Thyroid gland (tissue), 4 donors: ENCODE data around the gene AHSG. TPM values are rescaled to one million over a fixed set of nuclear protein-coding genes. Genes with fewer than 3 reads are reported as not detected.

Experiments
- DNase-seq, 2 donors: peaks; one replicate each; pipeline ENCODE4 v3.0.0-alpha.2; 2019
- H3K27ac ChIP-seq, 3 donors: fragments of 200-600 bp; sonication (generic); 1 replicate in 2 of 3; 2 replicates in 1 of 3; pipeline ENCODE4 v1.5.1; 2016 to 2019; ENCODE audit warnings: mild to moderate bottlenecking in 1 of 3, moderate library complexity in 1 of 3
- H3K27me3 ChIP-seq: fragments of 200-600 bp; sonication (generic); one replicate; pipeline ENCODE4 v1.5.1; 2019
- H3K36me3 ChIP-seq, 2 donors: fragments of 200-600 bp; sonication (generic); one replicate each; pipeline ENCODE4 v1.5.1; 2016 to 2019
- H3K4me1 ChIP-seq, 2 donors: fragments of 200-600 bp; sonication (generic); one replicate each; pipeline ENCODE4 v1.5.1; 2017 to 2019
- H3K4me3 ChIP-seq, 3 donors: fragments of 200-600 bp; sonication (generic); replicated peaks in 1 of 3; 1 replicate in 2 of 3; 2 replicates in 1 of 3; pipeline ENCODE4 v1.5.1; 2016; ENCODE audit warnings: mild to moderate bottlenecking in 1 of 3
- H3K9me3 ChIP-seq: fragments of 200-600 bp; sonication (generic); one replicate; pipeline ENCODE4 v1.5.1; 2017
- CTCF ChIP-seq, 6 experiments: fragments of 200-600 bp in 3 of 6; fragments of 450-650 bp in 3 of 6; sonication (generic) in 3 of 6; IDR thresholded peaks; one replicate each; pipeline ENCODE4 v1.5.1; 2016 to 2019; ENCODE audit warnings: antibody characterized with exemption in 6 of 6, mild to moderate bottlenecking in 2 of 6, inconsistent platforms in 1 of 6, moderate library complexity in 1 of 6
- POLR2A ChIP-seq, 2 donors: fragments of 450-650 bp; IDR thresholded peaks; one replicate each; pipeline ENCODE4 v1.6.1; 2017; ENCODE audit warnings: antibody characterized with exemption in 2 of 2, mild to moderate bottlenecking in 2 of 2, moderate library complexity in 1 of 2
- WGBS, 2 donors: methylation state at CpG; one replicate each; pipeline ENCODE4 v1.1.5; 2017; 5-methylcytosine and 5-hydroxymethylcytosine counted together
- intact Hi-C: fragments of 100-400 bp; cut with DNase I; formaldehyde crosslinking; loops from one replicate; pipeline ENCODE4 v1.15.1; 2023
- total RNA-seq, 4 donors: library from RNA; depleted of rRNA; stranded (reverse); fragments of >200 nt; gene quantifications; one replicate each; pipeline ENCODE4 v1.2.3, GENCODE V29; 2016

AHSG gene
- total RNA-seq, 4 donors from 2014 or later = not detected

GRCh38 chr3:186663361-186664118, 50.7 kb downstream of the AHSG start:
- no peaks in the 10 kb centered on the region for H3K27me3 ChIP-seq
- H3K36me3 ChIP-seq = no peaks in the 10 kb centered on the region
- H3K4me1 ChIP-seq = no peaks in the 10 kb centered on the region
- no peak for DNase-seq
- no peak for TF ChIP-seq POLR2A (IDR thresholded peaks at IDR 0.05)
- no peak for TF ChIP-seq CTCF (IDR thresholded peaks at IDR 0.05)
- H3K27ac ChIP-seq = no peak overlapping the region
- intact Hi-C loops = no loop called here
- 58 to 59% methylated on average over 7 of the region's 7 CpGs for WGBS, 2 donors
- no peak overlapping the region for H3K4me3 ChIP-seq
- H3K9me3 ChIP-seq = no peaks in the 10 kb centered on the region

DNA sequence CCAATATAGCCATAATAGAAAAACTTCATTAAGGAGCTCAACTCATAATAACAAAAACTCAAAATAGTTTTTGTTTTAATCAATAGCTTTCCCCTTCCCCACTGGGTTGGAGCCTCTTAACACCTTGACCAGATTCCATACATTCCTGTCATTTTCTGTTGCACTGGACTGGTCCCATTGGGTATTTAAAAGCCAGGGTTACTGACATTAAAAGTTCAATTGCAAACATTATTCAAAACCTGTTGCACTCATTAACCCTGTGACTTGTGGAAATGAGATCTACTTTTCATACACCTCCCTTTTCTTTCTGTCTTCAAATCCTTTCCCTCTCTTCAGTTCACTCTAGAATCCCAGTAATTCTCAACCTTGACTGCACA, 51.2 kb downstream of the AHSG start:
- Histone ChIP-seq H3K9me3 (no peaks in the 10 kb centered on the region), H3K27ac (no peak overlapping the region), H3K4me3 (no peak overlapping the region), H3K27me3 (no peaks in the 10 kb centered on the region), H3K36me3 (no peaks in the 10 kb centered on the region), H3K4me1 (no peaks in the 10 kb centered on the region)
- TF ChIP-seq POLR2A (IDR thresholded peaks at IDR 0.05) (no peak), CTCF (IDR thresholded peaks at IDR 0.05) (no peak)
- intact Hi-C loops = no loop called here
- no peak for DNase-seq

GRCh38 chr3:186664506-186664905, 51.6 kb downstream of the AHSG start:
- intact Hi-C loops = no loop called here
- Histone ChIP-seq H3K27me3 (no peaks in the 10 kb centered on the region), H3K4me3 (no peak overlapping the region), H3K4me1 (no peaks in the 10 kb centered on the region), H3K9me3 (no peaks in the 10 kb centered on the region), H3K27ac (no peak overlapping the region), H3K36me3 (no peaks in the 10 kb centered on the region)
- DNase-seq = no peak
- WGBS, 2 donors = 45 to 63% methylated on average over 3 to 4 of the region's 4 CpGs
- TF ChIP-seq POLR2A (IDR thresholded peaks at IDR 0.05) = no peak
- no peak for TF ChIP-seq CTCF (IDR thresholded peaks at IDR 0.05)

DNA sequence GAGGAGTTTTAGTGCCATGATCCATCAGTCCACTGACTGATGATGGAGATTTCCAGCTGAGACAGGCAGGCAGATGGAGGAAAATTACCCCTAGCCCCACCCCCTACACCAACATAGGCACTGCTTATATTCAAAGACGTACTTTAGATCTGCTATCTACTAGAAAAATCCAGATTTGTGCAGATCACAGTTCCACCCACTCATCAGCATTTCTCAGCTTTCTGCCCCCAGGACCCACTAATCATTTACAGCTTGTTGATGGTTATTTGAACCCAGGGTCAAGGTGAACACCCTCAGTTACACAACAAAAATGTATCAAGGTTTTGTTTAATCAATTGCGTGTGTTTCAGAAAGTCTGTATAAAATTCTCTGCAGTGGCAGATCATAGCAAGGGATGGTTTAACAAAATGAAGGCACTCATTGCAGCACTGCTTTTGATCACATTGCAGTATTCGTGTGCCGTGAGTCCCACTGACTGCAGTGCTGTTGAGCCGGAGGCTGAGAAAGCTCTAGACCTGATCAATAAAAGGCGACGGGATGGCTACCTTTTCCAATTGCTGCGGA, 52.8 kb downstream of the AHSG start, which contains the start of gene HRG:
HRG (plus strand) TSS at position 390 of the 564 bp plus-strand sequence; CDS start at position 408, 18 bp downstream.
- Histone ChIP-seq H3K4me1 (no peaks in the 10 kb centered on the region), H3K27me3 (no peaks in the 10 kb centered on the region), H3K4me3 (no peak within 1 kb of the TSS), H3K27ac (no peak within 1 kb of the TSS), H3K9me3 (no peaks in the 10 kb centered on the region), H3K36me3 (no peaks in the 10 kb centered on the region)
- no peak for DNase-seq
- WGBS, 2 donors = 92 to 94% methylated on average over 8 of the region's 8 CpGs
- TF ChIP-seq POLR2A (IDR thresholded peaks at IDR 0.05) (no peak), CTCF (IDR thresholded peaks at IDR 0.05) (no peak)
- intact Hi-C loops = no loop called here

DNA sequence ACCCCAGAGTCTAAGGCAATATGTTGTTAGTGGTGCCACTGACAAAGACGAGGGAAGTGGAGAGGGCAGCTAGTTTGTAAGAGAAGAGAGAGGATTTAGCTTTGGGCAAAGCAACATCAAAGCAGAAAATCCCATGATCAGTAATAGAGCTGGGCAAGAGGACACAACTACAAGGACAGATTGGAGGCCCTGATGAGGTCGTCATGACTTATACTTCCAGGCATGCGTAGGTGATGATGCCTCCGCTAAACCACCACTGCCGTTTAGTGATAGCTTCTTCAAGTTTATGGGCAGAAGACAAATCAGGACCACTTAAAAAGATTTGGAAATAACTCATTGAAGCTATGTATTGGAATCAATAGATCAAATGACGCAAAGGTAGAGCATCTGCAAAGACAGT, 55.6 kb downstream of the AHSG start:
- no peak for DNase-seq
- H3K4me1 ChIP-seq = no peaks in the 10 kb centered on the region
- no peaks in the 10 kb centered on the region for H3K27me3 ChIP-seq
- no peak overlapping the region for H3K27ac ChIP-seq
- no peaks in the 10 kb centered on the region for H3K9me3 ChIP-seq
- intact Hi-C loops = no loop called here
- TF ChIP-seq CTCF (IDR thresholded peaks at IDR 0.05) (no peak), POLR2A (IDR thresholded peaks at IDR 0.05) (no peak)
- 77 to 79% methylated on average over 6 of the region's 6 CpGs for WGBS, 2 donors
- no peaks in the 10 kb centered on the region for H3K36me3 ChIP-seq
- H3K4me3 ChIP-seq = no peak overlapping the region
